ENCODE results near the gene WBP11. TPM values are rescaled to one million over a fixed set of nuclear protein-coding genes. Genes with fewer than 3 reads are reported as not detected.

Gene WBP11
- total RNA-seq, 4 donors from 2014 or later = 16.7 to 24.4 (median 19.7) TPM

DNA sequence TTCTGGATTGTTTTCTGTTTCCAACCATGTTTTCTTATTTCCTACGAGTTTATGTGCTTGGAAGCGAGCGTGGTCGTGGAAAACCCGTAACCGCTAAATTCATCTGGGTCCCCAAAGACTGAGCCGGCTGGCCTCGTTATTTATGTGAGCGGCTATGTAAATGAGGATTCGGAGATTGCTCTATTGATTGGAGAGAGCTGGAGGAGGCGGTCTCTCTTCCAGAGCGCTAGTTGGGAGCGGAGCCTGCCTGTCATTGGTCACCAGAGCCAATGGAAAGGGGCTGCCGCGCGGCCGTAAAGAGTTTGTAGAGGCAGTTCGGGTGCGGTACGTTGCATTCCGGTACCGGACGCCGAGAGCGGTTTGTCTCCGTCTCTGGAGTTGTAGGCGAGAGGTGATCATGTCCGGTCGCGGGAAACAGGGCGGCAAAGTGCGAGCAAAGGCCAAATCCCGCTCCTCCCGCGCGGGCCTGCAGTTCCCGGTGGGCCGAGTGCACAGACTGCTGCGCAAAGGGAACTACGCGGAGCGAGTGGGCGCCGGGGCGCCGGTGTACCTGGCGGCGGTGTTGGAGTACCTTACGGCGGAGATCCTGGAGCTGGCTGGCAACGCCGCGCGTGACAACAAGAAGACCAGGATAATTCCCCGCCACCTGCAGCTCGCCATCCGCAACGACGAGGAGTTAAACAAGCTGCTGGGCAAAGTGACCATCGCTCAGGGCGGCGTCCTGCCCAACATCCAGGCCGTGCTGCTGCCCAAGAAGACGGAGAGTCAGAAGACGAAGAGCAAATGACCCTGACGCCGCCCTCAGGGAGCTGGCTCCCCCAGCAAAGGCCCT is 29.0 kb downstream of the WBP11 start:
- peaks cover 35% of the 10 kb centered on the region for H3K4me1 ChIP-seq
- peak; percentile 98 to 99 for DNase-seq (ENCODE audit: low spot score in 2 of 2)
- H3K27me3 ChIP-seq = no peaks in the 10 kb centered on the region
- no peaks in the 10 kb centered on the region for H3K9me3 ChIP-seq
- no peaks in the 10 kb centered on the region for H3K36me3 ChIP-seq
- H3K27ac ChIP-seq = peak overlapping the region; percentile 99
- TF ChIP-seq POLR2AphosphoS5 (IDR thresholded peaks at IDR 0.05) = peak; percentile 90 to 96 (median 96)
- TF ChIP-seq, protein P1, sequence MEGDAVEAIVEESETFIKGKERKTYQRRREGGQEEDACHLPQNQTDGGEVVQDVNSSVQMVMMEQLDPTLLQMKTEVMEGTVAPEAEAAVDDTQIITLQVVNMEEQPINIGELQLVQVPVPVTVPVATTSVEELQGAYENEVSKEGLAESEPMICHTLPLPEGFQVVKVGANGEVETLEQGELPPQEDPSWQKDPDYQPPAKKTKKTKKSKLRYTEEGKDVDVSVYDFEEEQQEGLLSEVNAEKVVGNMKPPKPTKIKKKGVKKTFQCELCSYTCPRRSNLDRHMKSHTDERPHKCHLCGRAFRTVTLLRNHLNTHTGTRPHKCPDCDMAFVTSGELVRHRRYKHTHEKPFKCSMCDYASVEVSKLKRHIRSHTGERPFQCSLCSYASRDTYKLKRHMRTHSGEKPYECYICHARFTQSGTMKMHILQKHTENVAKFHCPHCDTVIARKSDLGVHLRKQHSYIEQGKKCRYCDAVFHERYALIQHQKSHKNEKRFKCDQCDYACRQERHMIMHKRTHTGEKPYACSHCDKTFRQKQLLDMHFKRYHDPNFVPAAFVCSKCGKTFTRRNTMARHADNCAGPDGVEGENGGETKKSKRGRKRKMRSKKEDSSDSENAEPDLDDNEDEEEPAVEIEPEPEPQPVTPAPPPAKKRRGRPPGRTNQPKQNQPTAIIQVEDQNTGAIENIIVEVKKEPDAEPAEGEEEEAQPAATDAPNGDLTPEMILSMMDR (IDR thresholded peaks at IDR 0.05) = no peak
- TF ChIP-seq EP300 (IDR thresholded peaks at IDR 0.05) = no peak
- TF ChIP-seq POLR2A (IDR thresholded peaks at IDR 0.05) = peak; percentile 91 to 97
- WGBS = under 1% methylated on average over 45 of the region's 67 CpGs
- peak overlapping the region; percentile 90 for H3K4me3 ChIP-seq

DNA sequence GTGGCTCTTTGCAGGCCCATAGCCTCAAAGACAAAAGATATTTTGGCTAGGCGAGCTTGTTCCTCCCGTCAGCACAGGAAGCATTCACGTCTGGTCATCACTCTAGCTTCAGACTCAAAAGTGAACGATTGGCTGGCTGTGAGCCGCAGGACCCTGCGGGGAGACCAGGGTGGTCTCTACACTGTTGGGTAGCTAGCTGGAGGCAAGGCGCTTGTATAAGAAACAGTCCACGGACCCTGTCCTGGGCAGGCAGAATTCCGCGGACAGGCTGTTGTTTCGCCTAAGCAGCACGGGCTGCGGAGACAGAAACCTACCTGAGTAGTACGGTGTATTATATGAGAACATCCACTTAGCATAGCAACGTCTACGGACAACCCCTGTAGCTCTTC is 29.6 kb downstream of the WBP11 start:
- Histone ChIP-seq H3K9me3 (no peaks in the 10 kb centered on the region), H3K4me1 (peaks cover 39% of the 10 kb centered on the region), H3K27ac (peak overlapping the region; percentile 99), H3K27me3 (no peaks in the 10 kb centered on the region), H3K36me3 (no peaks in the 10 kb centered on the region), H3K4me3 (peak overlapping the region; percentile 90)
- peak in 1 of 2 donors; percentile 72 for DNase-seq (ENCODE audit: low spot score in 2 of 2)
- 12% methylated on average over 16 of the region's 16 CpGs for WGBS
- no peak for TF ChIP-seq POLR2AphosphoS5 (IDR thresholded peaks at IDR 0.05)
- no peak for TF ChIP-seq EP300 (IDR thresholded peaks at IDR 0.05)
- TF ChIP-seq, protein P1 (IDR thresholded peaks at IDR 0.05) = no peak
- no peak for TF ChIP-seq POLR2A (IDR thresholded peaks at IDR 0.05)

DNA sequence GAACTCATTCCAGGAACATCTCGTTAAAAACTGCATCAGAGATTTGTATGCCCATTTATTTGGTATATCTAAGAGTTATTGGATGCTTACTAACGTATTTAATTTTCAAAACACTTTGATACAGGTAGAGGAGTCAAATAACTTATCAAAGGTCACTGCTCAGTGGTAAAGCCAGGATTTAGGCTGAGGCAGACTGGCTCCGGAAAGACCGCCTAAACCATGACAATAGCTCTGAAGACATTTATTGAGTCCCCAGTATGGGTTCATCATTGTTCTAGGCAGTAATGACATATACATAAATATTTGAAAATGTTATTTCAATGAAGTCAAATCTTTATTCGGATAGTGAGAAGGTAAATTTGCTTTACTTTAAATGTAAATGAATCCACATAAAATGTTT is 30.3 kb downstream of the WBP11 start:
- peaks cover 47% of the 10 kb centered on the region for H3K4me1 ChIP-seq
- H3K9me3 ChIP-seq = no peaks in the 10 kb centered on the region
- TF ChIP-seq, protein P1 (IDR thresholded peaks at IDR 0.05) = no peak
- TF ChIP-seq POLR2A (IDR thresholded peaks at IDR 0.05) (no peak), POLR2AphosphoS5 (IDR thresholded peaks at IDR 0.05) (no peak), EP300 (IDR thresholded peaks at IDR 0.05) (no peak)
- no peak overlapping the region for H3K4me3 ChIP-seq
- no peaks in the 10 kb centered on the region for H3K36me3 ChIP-seq
- no peak for DNase-seq (ENCODE audit: low spot score in 2 of 2)
- H3K27me3 ChIP-seq = no peaks in the 10 kb centered on the region
- 94% methylated on average over 5 of the region's 5 CpGs for WGBS
- no peak overlapping the region for H3K27ac ChIP-seq

DNA sequence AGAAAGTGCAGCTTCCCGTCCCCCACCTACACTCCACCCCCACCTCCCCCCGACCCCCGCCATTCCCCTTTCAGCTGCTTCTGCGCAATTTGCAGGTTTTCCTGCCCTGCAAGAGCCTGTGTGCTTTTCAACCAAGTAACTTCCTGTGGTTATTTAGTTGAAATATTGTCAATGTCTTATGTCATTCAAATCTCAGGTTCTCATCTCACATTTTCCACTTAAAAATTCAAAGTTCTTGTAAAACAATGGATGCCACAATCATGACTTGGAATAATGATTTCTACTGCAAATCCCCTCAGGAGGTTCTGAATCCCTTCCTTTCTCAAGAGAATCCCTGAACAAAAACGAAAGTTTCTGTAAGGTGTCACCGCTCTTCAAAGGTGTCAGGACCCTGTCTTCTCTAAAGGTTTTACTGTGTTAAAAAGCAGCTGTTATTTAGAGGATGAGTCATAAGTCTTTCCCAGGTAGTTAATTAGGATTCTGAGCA is 31.6 kb downstream of the WBP11 start:
- WGBS = 23% methylated on average over 6 of the region's 6 CpGs
- H3K36me3 ChIP-seq = no peaks in the 10 kb centered on the region
- TF ChIP-seq POLR2A (IDR thresholded peaks at IDR 0.05) (no peak), EP300 (IDR thresholded peaks at IDR 0.05) (no peak), POLR2AphosphoS5 (IDR thresholded peaks at IDR 0.05) (no peak)
- TF ChIP-seq, protein P1 (IDR thresholded peaks at IDR 0.05) = no peak
- H3K27ac ChIP-seq = peak overlapping the region; percentile 97
- DNase-seq (ENCODE audit: low spot score in 2 of 2) = no peak
- H3K9me3 ChIP-seq = no peaks in the 10 kb centered on the region
- peaks cover 47% of the 10 kb centered on the region for H3K4me1 ChIP-seq
- peak overlapping the region; percentile 86 for H3K4me3 ChIP-seq
- no peaks in the 10 kb centered on the region for H3K27me3 ChIP-seq
